HG02884 (cell line): ENCODE measurements around the gene ABCA1.
A peak's percentile ranks its signal among the peaks of the same experiment; 100 is the strongest.
"Not testable (repeated sequence)": the region's sequence is repeated elsewhere in the genome, so short reads cannot be mapped to it uniquely, and the experiment has no call there.

Experiments used
- ATAC-seq: cut with Tn5 transposase; IDR thresholded peaks from one replicate; pipeline ENCODE4 v1.9.1; 2021; ENCODE audit warnings: mild to moderate bottlenecking, moderate library complexity; ENCODE audit not compliant: unreplicated experiment

The ABCA1 gene

GRCh38 chr9:104875320-104875719, 52.6 kb downstream of the ABCA1 start:
- ATAC-seq, result no peak

GRCh38 chr9:104873489-104873850, 54.5 kb downstream of the ABCA1 start:
- ATAC-seq, result no peak

GRCh38 chr9:104872656-104873488, 55.1 kb downstream of the ABCA1 start:
- ATAC-seq, result no peak

GRCh38 chr9:104871961-104872527, 55.9 kb downstream of the ABCA1 start:
- no peak for ATAC-seq

- ATAC-seq, result no peak
These were observed 58.1 kb downstream of the ABCA1 start for GRCh38 chr9:104869811-104870210.

- ATAC-seq, result peak; percentile 97
These were observed 59.1 kb downstream of the ABCA1 start for GRCh38 chr9:104868687-104869404.

- ATAC-seq, result no peak
These were observed 59.7 kb downstream of the ABCA1 start for GRCh38 chr9:104868303-104868686.

- no peak for ATAC-seq
These were observed 61.8 kb downstream of the ABCA1 start for GRCh38 chr9:104866191-104866590.

GRCh38 chr9:104864675-104865104, 63.3 kb downstream of the ABCA1 start:
- no peak for ATAC-seq

GRCh38 chr9:104863180-104863883, 64.6 kb downstream of the ABCA1 start:
- peak; percentile 79 for ATAC-seq

- no peak for ATAC-seq
These were observed 66.6 kb downstream of the ABCA1 start for GRCh38 chr9:104861397-104861796.

- ATAC-seq, result no peak
These were observed 67.7 kb downstream of the ABCA1 start for GRCh38 chr9:104860263-104860662.

- no peak for ATAC-seq
These were observed 69.1 kb downstream of the ABCA1 start for GRCh38 chr9:104858846-104859245.

- ATAC-seq, result no peak
These were observed 69.7 kb downstream of the ABCA1 start for GRCh38 chr9:104858271-104858670.

GRCh38 chr9:104856413-104856941, 71.5 kb downstream of the ABCA1 start:
- ATAC-seq, result no peak

GRCh38 chr9:104855807-104856206, 72.1 kb downstream of the ABCA1 start:
- no peak for ATAC-seq

GRCh38 chr9:104855258-104855657, 72.7 kb downstream of the ABCA1 start:
- not testable (repeated sequence) for ATAC-seq

- ATAC-seq, result no peak
These were observed 73.3 kb downstream of the ABCA1 start for GRCh38 chr9:104854613-104855012.

- ATAC-seq, result no peak
These were observed 74.3 kb downstream of the ABCA1 start for GRCh38 chr9:104853683-104854082.

GRCh38 chr9:104853159-104853558, 74.8 kb downstream of the ABCA1 start:
- ATAC-seq, result no peak

- ATAC-seq, result no peak
These were observed 76.4 kb downstream of the ABCA1 start for GRCh38 chr9:104851546-104851920.
